Activated CD4-positive, alpha-beta T cell treated with anti-CD3 and anti-CD28 coated beads, Interleukin-2, Interleukin-4, amounts not matched to agents 100 ng/mL and 50 ng/mL, durations not matched to agents 16 hours and 8 hours (primary cell): ENCODE data around the gene AVPI1.
"Not testable (repeated sequence)": the region's sequence is repeated elsewhere in the genome, so short reads cannot be mapped to it uniquely, and the experiment has no call there.

ENCODE experiments used
- DNase-seq: peaks from one replicate; pipeline ENCODE4 v3.0.0-alpha.2; 2020; ENCODE audit warnings: low spot score

The AVPI1 gene

GRCh38 chr10:97682042-97682441 is 5.0 kb downstream of the AVPI1 start:
- no peak for DNase-seq

DNA sequence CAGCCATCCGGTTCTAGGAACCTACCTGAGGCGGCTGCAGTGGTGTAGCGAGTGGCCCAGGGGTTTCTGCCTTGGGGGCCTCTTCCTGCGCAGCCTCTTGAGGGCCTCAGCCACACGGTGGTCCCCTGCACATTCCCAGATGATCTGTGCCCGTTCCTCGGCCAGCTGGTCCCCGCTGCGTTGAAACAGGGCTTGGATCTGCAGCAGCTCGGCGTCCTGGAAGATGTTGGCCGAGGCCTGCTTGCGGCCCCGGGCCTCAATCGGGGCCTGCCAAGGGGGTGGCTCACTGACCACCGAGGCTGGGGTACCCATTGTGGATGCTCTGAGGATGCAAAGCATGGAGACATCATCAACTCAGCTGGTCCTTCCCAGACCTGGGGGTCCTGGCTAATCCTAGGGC is 7.4 kb downstream of the AVPI1 start:
- no peak for DNase-seq

DNA sequence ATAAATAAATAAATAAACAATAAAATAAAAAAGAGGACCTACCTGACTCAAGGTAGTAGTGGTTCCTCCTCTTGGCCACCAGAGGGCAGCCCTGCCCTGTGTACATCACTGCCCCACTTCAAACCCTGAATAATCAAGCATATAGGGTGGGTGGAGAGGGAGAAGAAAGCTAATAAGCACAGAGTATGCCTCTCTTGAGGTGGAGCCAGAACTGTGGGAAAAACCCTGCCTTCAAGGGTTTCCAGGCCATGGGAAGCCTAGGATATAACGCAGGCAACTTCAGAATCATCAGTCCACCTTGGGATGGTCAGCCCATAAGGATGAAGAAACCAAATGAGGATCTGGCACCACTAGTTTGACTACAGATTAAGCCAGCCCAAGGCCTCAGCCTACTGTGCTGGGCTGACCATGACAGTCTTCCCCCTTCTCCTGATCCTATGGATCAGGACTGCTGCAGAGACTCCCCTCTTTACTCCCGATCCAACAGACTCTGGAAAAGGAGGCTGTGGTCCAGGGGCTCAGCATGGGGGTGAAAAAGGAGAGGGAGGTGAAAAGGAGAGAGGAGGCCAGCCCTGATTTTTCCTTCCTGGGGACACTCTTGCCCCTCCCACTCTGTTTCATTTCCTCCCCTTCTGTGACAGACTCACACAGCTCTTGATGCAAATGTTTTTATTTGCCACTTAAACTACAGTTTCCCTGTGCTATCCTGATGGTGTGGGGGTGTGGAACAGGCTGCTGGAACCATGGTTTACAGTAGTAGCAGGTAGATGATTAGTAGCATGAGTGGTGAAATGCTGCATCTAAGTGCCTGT is 10.1 kb downstream of the AVPI1 start:
- peak; percentile 38 for DNase-seq

DNA sequence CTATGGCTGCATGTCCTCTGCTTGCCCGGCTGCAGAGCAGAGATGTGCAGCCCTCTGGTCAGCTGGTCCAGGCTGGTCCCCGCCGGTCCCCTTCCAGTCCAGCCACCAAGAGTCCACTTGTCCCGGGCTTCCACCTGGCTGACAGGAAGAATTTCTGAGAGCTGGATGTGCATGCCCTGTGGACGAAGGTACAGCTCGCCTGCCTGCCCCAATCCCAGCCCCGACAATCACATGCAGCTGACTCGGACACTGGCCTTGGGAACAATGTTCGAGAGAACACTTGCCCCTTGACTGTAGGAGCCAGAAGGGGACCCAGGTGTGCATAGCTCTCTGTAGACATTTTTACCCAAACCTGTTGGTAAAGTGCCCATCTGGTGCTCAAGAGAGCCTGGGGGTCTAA is 11.8 kb downstream of the AVPI1 start:
- no peak for DNase-seq

DNA sequence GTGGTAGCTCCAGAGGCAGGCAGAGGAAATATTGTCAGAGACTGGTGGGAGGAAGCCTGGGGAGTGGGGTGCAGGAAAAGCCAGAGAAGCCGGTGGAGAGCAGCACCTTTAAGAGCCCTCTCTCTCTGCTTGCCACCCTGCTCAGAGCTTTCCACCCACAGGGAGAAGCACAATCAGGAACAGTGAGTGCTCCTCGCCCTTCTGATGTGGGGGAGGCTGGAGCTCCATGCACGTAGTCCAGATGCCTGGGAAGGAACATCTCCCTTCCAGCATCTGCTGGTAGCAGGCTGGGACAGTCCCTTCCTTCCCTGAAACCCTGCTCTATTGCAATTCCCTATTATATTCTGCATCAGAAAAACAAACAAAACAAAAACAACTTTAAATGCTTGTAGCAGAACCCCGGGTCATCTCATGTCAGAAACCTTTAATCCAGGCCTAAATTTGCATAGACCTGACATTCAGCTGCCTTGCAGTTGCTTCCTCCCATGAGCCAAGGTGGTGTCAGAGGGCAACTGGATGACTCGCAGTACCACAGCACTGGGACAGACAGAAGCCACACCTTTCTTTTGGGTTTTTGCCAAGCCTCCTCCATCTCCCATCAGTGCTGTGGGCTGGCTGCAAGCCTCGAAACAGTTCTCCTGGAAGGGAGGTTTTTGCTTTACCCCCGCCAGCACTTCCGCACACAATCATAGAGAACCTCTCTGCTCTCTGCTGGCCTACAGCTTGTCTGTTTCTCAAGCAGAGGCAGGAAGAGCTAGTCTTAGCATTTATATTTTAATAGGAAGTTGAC is 13.1 kb downstream of the AVPI1 start:
- peak; percentile 18 for DNase-seq

GRCh38 chr10:97669571-97669970 is 17.5 kb downstream of the AVPI1 start:
- DNase-seq, result no peak

GRCh38 chr10:97667463-97667862 is 19.6 kb downstream of the AVPI1 start:
- no peak for DNase-seq

DNA sequence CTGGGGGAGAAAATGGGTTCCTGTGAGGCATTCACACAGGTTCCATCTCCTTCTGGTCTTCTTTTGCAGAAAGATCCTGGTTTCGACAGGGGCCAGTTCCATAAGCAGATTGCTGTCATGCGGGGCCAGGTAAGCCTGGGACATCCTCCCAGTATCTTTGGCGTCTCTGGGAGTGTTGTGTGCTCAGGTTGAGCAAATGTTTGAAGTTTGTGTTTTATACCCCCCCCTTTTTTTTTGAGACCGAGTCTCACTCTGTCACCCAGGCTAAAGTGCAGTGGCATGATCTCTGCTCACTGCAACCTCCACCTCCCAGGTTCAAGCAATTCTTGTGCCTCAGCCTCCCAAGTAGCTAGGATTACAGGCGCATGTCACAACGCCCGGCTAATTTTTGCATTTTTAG is 20.0 kb downstream of the AVPI1 start:
- no peak for DNase-seq

- DNase-seq, result no peak
Observed at GRCh38 chr10:97664282-97664850, 22.7 kb downstream of the AVPI1 start.

GRCh38 chr10:97659589-97659988 is 27.5 kb downstream of the AVPI1 start:
- no peak for DNase-seq

- DNase-seq, result no peak
Observed at GRCh38 chr10:97656777-97657176, 30.3 kb downstream of the AVPI1 start.

DNA sequence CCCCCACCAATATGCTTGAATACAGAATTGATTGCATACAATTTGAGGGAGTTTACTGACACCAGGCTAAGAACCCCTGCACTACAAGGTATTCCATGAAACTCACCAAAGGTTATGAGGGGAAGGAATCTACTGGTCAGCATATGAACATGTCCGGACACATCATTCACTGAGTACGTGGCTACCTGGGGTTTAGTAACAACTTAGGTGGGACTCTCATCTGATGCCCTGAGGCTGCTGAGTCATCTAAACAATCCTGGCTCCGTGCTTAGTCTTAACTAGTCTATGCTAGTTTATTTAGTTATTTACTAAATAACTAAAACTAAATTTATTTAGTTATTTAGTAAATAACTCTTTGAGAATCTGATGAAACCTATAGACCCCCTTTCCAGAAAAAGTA is 35.3 kb downstream of the AVPI1 start:
- no peak for DNase-seq

DNA sequence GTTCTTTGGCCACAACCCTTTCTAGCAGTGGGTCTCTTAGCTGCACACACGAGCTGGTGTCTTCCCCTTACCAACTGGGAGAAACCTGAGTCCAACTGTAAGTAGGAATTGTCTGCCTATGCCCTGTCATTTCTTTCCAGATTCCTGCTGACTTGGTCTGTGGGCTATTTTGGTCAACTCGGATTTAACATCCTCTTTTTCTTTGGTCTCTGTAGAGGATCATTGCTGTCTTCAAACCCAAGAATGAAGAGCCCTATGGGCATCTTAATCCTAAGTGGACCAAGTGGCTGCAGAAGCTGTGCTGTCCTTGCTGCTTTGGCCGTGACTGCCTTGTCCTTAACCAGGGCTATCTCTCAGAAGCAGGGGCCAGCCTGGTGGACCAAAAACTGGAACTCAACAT is 36.3 kb downstream of the AVPI1 start:
- no peak for DNase-seq

GRCh38 chr10:97649405-97649750 is 37.7 kb downstream of the AVPI1 start:
- not testable (repeated sequence) for DNase-seq

GRCh38 chr10:97648562-97649404 is 38.3 kb downstream of the AVPI1 start:
- DNase-seq, result peak; percentile 74

GRCh38 chr10:97647556-97647955 is 39.5 kb downstream of the AVPI1 start:
- DNase-seq, result no peak

- no peak for DNase-seq
Observed at GRCh38 chr10:97644936-97645335, 42.1 kb downstream of the AVPI1 start.

GRCh38 chr10:97643441-97643985 is 43.5 kb downstream of the AVPI1 start:
- DNase-seq, result no peak

DNA sequence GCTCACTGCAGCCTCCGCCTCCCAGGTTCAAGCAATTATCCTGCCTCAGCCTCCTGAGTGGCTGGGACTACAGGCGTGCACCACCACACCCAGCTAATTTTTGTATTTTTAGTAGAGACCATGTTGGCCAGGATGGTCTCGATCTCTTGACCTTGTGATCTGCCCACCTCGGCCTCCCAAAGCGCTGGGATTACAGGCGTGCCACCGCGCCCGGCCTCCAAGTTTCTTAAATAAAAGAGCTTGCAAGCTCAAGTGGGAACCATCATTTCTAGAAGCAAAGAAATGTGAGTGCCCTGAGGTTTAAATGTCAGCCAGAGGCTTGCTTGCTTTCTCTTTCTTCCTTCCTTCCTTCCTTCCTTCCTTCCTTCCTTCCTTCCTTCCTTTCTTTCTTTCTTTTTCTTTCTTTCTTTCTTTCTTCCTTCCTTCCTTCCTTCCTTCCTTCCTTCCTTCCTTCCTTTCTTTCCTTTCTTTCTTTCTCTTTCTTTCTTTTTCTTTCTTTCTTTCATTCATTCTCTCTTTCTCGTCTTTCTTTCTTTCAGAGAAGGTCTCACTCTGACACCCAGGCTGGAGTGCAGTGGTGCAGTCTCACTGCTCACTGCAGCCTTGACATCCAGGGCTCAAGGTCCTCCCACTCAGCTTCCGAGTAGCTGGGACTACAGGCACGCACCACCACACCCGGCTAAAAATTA is 44.4 kb downstream of the AVPI1 start:
- not testable (repeated sequence) for DNase-seq

- peak; percentile 17 for DNase-seq
Observed at GRCh38 chr10:97640868-97641811, 45.9 kb downstream of the AVPI1 start.
